Endothelial cell of umbilical vein (primary cell): Measurements from ENCODE around the gene MCF2. TPM values are rescaled to one million over a fixed set of nuclear protein-coding genes. Genes with fewer than 3 reads are reported as not detected.

Experiments
- BruUV-seq: library from RNA; stranded (reverse); fragments of 400-500 nt; replicated peaks from 2 replicates; lab custom pipeline; 2021; lab: Mats Ljungman, UMichigan
- CTCF ChIA-PET: fragments of 300-600, 350-600 bp; sonication (Branson Sonifier 250); formaldehyde crosslinking; loops from one replicate; lab custom pipeline; 2021; ENCODE audit warnings: antibody characterized with exemption, inconsistent platforms; lab: Charles Lee
- POLR2A ChIA-PET: fragments of 300-600, 350-600 bp; sonication (Branson Sonifier 250); formaldehyde crosslinking; loops from one replicate; lab custom pipeline; 2021; ENCODE audit warnings: antibody characterized with exemption, inconsistent platforms; lab: Charles Lee
- DNase-seq: peaks from one replicate; pipeline ENCODE4 v3.0.0-alpha.2; 2011; ENCODE audit warnings: low read depth, low spot score
- FAIRE-seq: peaks from 2 replicates; lab custom pipeline; 2011; peaks lifted over from hg19 to GRCh38; lab: Jason Lieb, UNC
- H2AFZ ChIP-seq: 2 replicates; pipeline ENCODE4 v1.6.0; 2012; ENCODE audit warnings: low read depth, low read length, control low read depth, inconsistent platforms
- H3K27ac ChIP-seq: 2 replicates; pipeline ENCODE4 v1.5.1; 2011; ENCODE audit warnings: low read depth, mild to moderate bottlenecking, control low read depth, low read length, moderate library complexity; ENCODE audit not compliant: insufficient read depth
- H3K27me3 ChIP-seq, 2 experiments: 2 replicates each; pipeline versions ENCODE4 v1.6.0 to v1.6.1; 2011; ENCODE audit warnings: low read length in 2 of 2, mixed read lengths in 1 of 2; ENCODE audit not compliant: control insufficient read depth in 2 of 2, insufficient read depth in 2 of 2
- H3K36me3 ChIP-seq, 2 experiments: 2 replicates in 1 of 2; 3 replicates in 1 of 2; pipeline ENCODE4 v1.5.1; 2011; ENCODE audit warnings: low read length in 2 of 2, mild to moderate bottlenecking in 1 of 2, moderate library complexity in 1 of 2; ENCODE audit not compliant: control insufficient read depth in 2 of 2, insufficient read depth in 2 of 2; ENCODE audit errors: extremely low read depth in 1 of 2
- H3K4me1 ChIP-seq: 3 replicates; pipeline ENCODE4 v1.5.1; 2011; ENCODE audit warnings: mild to moderate bottlenecking, low read length; ENCODE audit not compliant: control insufficient read depth, insufficient read depth; ENCODE audit errors: extremely low read depth
- H3K4me2 ChIP-seq: 2 replicates; pipeline ENCODE4 v1.6.1; 2011; ENCODE audit warnings: low read length, control low read depth, mixed read lengths; ENCODE audit not compliant: insufficient read depth
- H3K4me3 ChIP-seq, 3 experiments: fragments of 200-600 bp in 1 of 3; sonication (generic), shearing (Covaris generic) in 1 of 3; replicated peaks in 1 of 3; 2 replicates each; pipeline ENCODE4 v1.5.1; 2011 to 2016; ENCODE audit warnings: control low read depth in 3 of 3, low read length in 3 of 3, mild to moderate bottlenecking in 2 of 3, inconsistent platforms in 1 of 3, low read depth in 1 of 3, moderate library complexity in 1 of 3; ENCODE audit not compliant: insufficient read depth in 1 of 3
- H3K79me2 ChIP-seq: 2 replicates; pipeline ENCODE4 v1.6.0; 2012; ENCODE audit warnings: low read length, inconsistent platforms; ENCODE audit not compliant: control insufficient read depth, insufficient read depth
- H3K9ac ChIP-seq: replicated peaks from 2 replicates; pipeline ENCODE3; 2011; ENCODE audit warnings: low read length, control low read depth; ENCODE audit not compliant: insufficient read depth; ENCODE audit errors: extremely low read depth
- H3K9me1 ChIP-seq: replicated peaks from 3 replicates; pipeline ENCODE4 v1.6.0; 2011; ENCODE audit warnings: mild to moderate bottlenecking, low read length; ENCODE audit not compliant: control insufficient read depth, insufficient read depth; ENCODE audit errors: extremely low read depth
- H3K9me3 ChIP-seq: replicated peaks from 2 replicates; pipeline ENCODE4 v1.5.1; 2012; ENCODE audit warnings: low read length, inconsistent platforms; ENCODE audit not compliant: control insufficient read depth, insufficient read depth
- H4K20me1 ChIP-seq: replicated peaks from 2 replicates; pipeline ENCODE3; 2011; ENCODE audit warnings: mild to moderate bottlenecking, low read length; ENCODE audit not compliant: control insufficient read depth, insufficient read depth; ENCODE audit errors: extremely low read depth
- CTCF ChIP-seq, 2 donors: IDR thresholded peaks; 1 replicate in 1 of 2; 2 replicates in 1 of 2; pipeline ENCODE4 v1.5.1; 2011; ENCODE audit warnings: low read length in 2 of 2, mild to moderate bottlenecking in 2 of 2, moderate library complexity in 2 of 2, control low read depth in 1 of 2, inconsistent platforms in 1 of 2, low read depth in 1 of 2; ENCODE audit not compliant: insufficient read depth in 1 of 2; ENCODE audit errors: extremely low read depth in 1 of 2
- EZH2 ChIP-seq: IDR thresholded peaks from 2 replicates; pipeline ENCODE4 v1.6.1; 2012; ENCODE audit warnings: borderline replicate concordance, low read depth, mild to moderate bottlenecking, moderate library complexity, low read length, inconsistent platforms; ENCODE audit not compliant: severe bottlenecking
- FOS ChIP-seq: IDR thresholded peaks from 2 replicates; pipeline ENCODE4 v1.6.1; 2011; ENCODE audit warnings: mild to moderate bottlenecking, low read length, moderate library complexity, borderline replicate concordance; ENCODE audit not compliant: insufficient read depth
- JUN ChIP-seq: IDR thresholded peaks from 2 replicates; pipeline ENCODE4 v1.6.1; 2011; ENCODE audit warnings: borderline replicate concordance, low read depth; ENCODE audit not compliant: insufficient read length, insufficient read depth
- MAX ChIP-seq: IDR thresholded peaks from 2 replicates; pipeline ENCODE4 v1.6.1; 2011; ENCODE audit not compliant: insufficient read depth, insufficient read length
- MYC ChIP-seq: IDR thresholded peaks from one replicate; pipeline ENCODE4 v1.6.1; 2011; ENCODE audit warnings: mild to moderate bottlenecking, low read depth, low read length
- POLR2A ChIP-seq: IDR thresholded peaks from 2 replicates; pipeline ENCODE4 v1.6.1; 2012; ENCODE audit warnings: low read depth, mild to moderate bottlenecking, control low read depth, low read length
- POLR2AphosphoS5 ChIP-seq: IDR thresholded peaks from 2 replicates; pipeline ENCODE4 v1.6.1; 2012; ENCODE audit warnings: low read depth, mild to moderate bottlenecking, control low read depth, low read length, moderate library complexity; ENCODE audit not compliant: insufficient read depth
- dilution Hi-C: fragments of 300-500 bp; cut with MboI; formaldehyde crosslinking; loops from one replicate; pipeline ENCODE4 v1.15.0; 2019; ENCODE audit warnings: low sequenced_read_pairs; ENCODE audit not compliant: extremely low pct_ligation_motif_present
- intact Hi-C: fragments of 100-400 bp; cut with micrococcal nuclease; formaldehyde crosslinking; loops from one replicate; pipeline ENCODE4 v1.10.0; 2022
- polyA plus RNA-seq, 4 experiments: library from polyadenylated mRNA; depleted of rRNA in 3 of 4; stranded (reverse) in 3 of 4; unstranded in 1 of 4; fragments of >200 nt; gene quantifications; 2 replicates each; pipeline versions ENCODE4 v1.2.1 to v1.2.3, GENCODE V29; 2011 to 2012; ENCODE audit warnings: missing spikeins in 1 of 4
- total RNA-seq: library from RNA; stranded (reverse); gene quantifications from 2 replicates; pipeline ENCODE4 v1.2.3, GENCODE V29; 2021

The MCF2 gene
- total and polyA plus RNA-seq, 2 donors (not counting 3 experiments of a cell fraction or from before 2014, with no cell fraction given): 0.13 TPM; not detected in 1

- no peak overlapping the region for H2AFZ ChIP-seq
- ChIA-PET CTCF (no interaction called here), POLR2A (no interaction called here)
- DNase-seq (no peak), FAIRE-seq (no peak)
- TF ChIP-seq CTCF (IDR thresholded peaks at IDR 0.05; ENCODE audit: extremely low read depth in 1 of 2, insufficient read depth in 1 of 2, low read depth in 1 of 2, low read length in 2 of 2) (no peak), POLR2A (no peak), POLR2AphosphoS5 (no peak), FOS (no peak)
- H3K27ac ChIP-seq: no peak overlapping the region
- no TSS peak for BruUV-seq
- H4K20me1 ChIP-seq: no peaks in the 10 kb centered on the region
- H3K9me3 ChIP-seq: no peaks in the 10 kb centered on the region
- H3K79me2 ChIP-seq: no peaks in the 10 kb centered on the region
- no peaks in the 10 kb centered on the region for H3K27me3 ChIP-seq
- no peak overlapping the region for H3K9ac ChIP-seq
- no peak overlapping the region for H3K4me3 ChIP-seq
- H3K36me3 ChIP-seq: no peaks in the 10 kb centered on the region
- dilution Hi-C loops: no loop called here
- H3K4me2 ChIP-seq: no peak overlapping the region
- no peaks in the 10 kb centered on the region for H3K4me1 ChIP-seq
- intact Hi-C loops: no loop called here
- H3K9me1 ChIP-seq: no peaks in the 10 kb centered on the region
Measured at GRCh38 chrX:139544591-139544990, 163.4 kb downstream of the MCF2 start.

GRCh38 chrX:139543920-139544319 lies 164.0 kb downstream of the MCF2 start:
- H3K36me3 ChIP-seq: no peaks in the 10 kb centered on the region
- no peak overlapping the region for H3K27ac ChIP-seq
- DNase-seq (no peak), FAIRE-seq (no peak)
- POLR2A ChIA-PET: no interaction called here
- no peaks in the 10 kb centered on the region for H3K9me1 ChIP-seq
- H3K79me2 ChIP-seq: no peaks in the 10 kb centered on the region
- no TSS peak for BruUV-seq
- TF ChIP-seq MYC: no peak
- no peak for TF ChIP-seq JUN
- no peak for TF ChIP-seq CTCF (IDR thresholded peaks at IDR 0.05; ENCODE audit: extremely low read depth in 1 of 2, insufficient read depth in 1 of 2, low read depth in 1 of 2, low read length in 2 of 2)
- TF ChIP-seq POLR2A: no peak
- no peak for TF ChIP-seq MAX
- no peak for TF ChIP-seq POLR2AphosphoS5
- no peak for TF ChIP-seq FOS
- TF ChIP-seq EZH2: no peak
- H3K4me3 ChIP-seq: no peak overlapping the region
- H3K4me1 ChIP-seq: no peaks in the 10 kb centered on the region
- H3K27me3 ChIP-seq: no peaks in the 10 kb centered on the region
- dilution Hi-C loops: no loop called here
- H3K9me3 ChIP-seq: no peaks in the 10 kb centered on the region
- no peaks in the 10 kb centered on the region for H4K20me1 ChIP-seq
- H3K4me2 ChIP-seq: no peak overlapping the region
- H3K9ac ChIP-seq: no peak overlapping the region
- intact Hi-C loops: no loop called here
- CTCF ChIA-PET: no interaction called here
- H2AFZ ChIP-seq: no peak overlapping the region
